Mucosa of descending colon (tissue), 3 donors: ENCODE data around the gene IL1A. TPM values are rescaled to one million over a fixed set of nuclear protein-coding genes. Genes with fewer than 3 reads are reported as not detected.

Source experiments
- ATAC-seq: fragments of 200-7000 bp; cut with Tn5 transposase; one replicate; pipeline ENCODE4 v1.9.1; 2020; ENCODE audit warnings: mild to moderate bottlenecking, moderate library complexity
- DNase-seq, 3 donors: peaks; one replicate each; pipeline ENCODE4 v3.0.0-alpha.2; 2020
- H3K36me3 ChIP-seq: fragments of 200-600 bp; one replicate; pipeline ENCODE4 v1.8.0; 2021; ENCODE audit warnings: low read depth, mild to moderate bottlenecking
- H3K4me1 ChIP-seq: fragments of 200-600 bp; one replicate; pipeline ENCODE4 v1.8.0; 2021; ENCODE audit warnings: low read depth, mild to moderate bottlenecking
- H3K4me3 ChIP-seq: fragments of 200-600 bp; one replicate; pipeline ENCODE4 v1.8.0; 2021; ENCODE audit warnings: mild to moderate bottlenecking
- H3K9me3 ChIP-seq: fragments of 200-600 bp; one replicate; pipeline ENCODE4 v1.8.0; 2021; ENCODE audit warnings: mild to moderate bottlenecking
- CTCF ChIP-seq: fragments of 200-600 bp; IDR thresholded peaks from one replicate; pipeline ENCODE4 v1.8.0; 2022; ENCODE audit warnings: antibody characterized with exemption, mild to moderate bottlenecking
- intact Hi-C, 2 donors: fragments of 100-400 bp; cut with DNase I in 1 of 2; cut with micrococcal nuclease in 1 of 2; formaldehyde crosslinking; loops; one replicate each; pipeline versions ENCODE4 v1.11.0 to v1.11.1; 2022; cut with DNase I, micrococcal nuclease
- total RNA-seq, 3 donors: library from RNA; stranded (reverse); fragmentation: NEBNext Ultra II Directional in 2 of 3; extraction: Animal tissue kit (Norgen Biotek cat#: 25700) in 2 of 3; gene quantifications; one replicate each; pipeline versions ENCODE4 v1.2.1 to v1.2.4, GENCODE V29; 2021 to 2023
- donor health status: DM: no; HTN: no; CAD: no; lungs with moderate emphysema.
- donor health status: DM: no; HTN: no; CAD: no.
- donor health status: DM: no; HTN: yes; CAD: no.

The IL1A gene
- total RNA-seq, 3 donors from 2014 or later, result not detected

GRCh38 chr2:112756207-112756606 is 28.1 kb downstream of the IL1A start:
- Histone ChIP-seq H3K4me3 (no peak overlapping the region), H3K4me1 (peaks cover 6% of the 10 kb centered on the region), H3K9me3 (no peaks in the 10 kb centered on the region), H3K36me3 (no peaks in the 10 kb centered on the region)
- ATAC-seq (no peak), DNase-seq (no peak)
- TF ChIP-seq CTCF, result no peak
- intact Hi-C loops, result no loop called here

DNA sequence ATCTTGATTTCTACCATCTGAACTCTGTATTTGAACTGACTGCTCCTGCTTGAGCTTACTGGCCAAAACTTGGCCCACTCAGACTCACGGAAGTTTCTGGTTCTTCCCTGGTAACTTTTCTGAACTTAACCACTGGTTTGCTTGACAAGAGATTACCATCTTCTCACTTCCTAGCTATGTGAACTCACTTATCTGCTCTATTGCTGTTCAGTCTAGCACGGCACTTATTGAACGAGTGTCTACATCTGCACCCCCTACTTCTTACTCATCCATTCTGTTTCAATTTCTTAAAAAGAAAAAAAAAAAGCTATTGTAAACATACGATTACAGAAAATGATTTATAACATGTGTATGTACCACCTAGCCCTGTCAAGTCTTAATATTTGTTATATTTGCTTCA is 28.8 kb downstream of the IL1A start:
- no peak overlapping the region for H3K4me3 ChIP-seq
- H3K36me3 ChIP-seq, result no peaks in the 10 kb centered on the region
- no peak for TF ChIP-seq CTCF
- peaks cover 6% of the 10 kb centered on the region for H3K4me1 ChIP-seq
- ATAC-seq (no peak), DNase-seq (no peak)
- intact Hi-C loops, result no loop called here
- no peaks in the 10 kb centered on the region for H3K9me3 ChIP-seq

DNA sequence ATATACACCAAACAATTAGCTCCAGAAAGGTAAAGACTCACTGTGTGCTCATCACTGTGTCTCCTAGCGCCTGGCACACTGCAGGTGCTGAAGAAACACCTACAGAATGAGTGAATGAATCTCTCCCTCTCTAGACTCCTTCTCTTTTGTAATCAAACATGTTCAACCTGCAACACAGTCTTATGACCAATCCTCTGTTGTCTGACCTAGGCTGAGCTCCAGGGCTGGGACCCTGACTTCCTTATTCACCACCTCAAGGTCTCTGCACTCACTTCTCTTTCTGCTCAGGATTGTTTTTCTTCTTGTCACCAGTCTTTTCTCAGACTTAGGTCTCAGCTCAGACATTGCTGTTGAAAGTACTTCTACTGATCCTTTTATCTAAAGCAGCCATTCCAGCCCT is 29.7 kb downstream of the IL1A start:
- ATAC-seq, result peak; percentile 18
- Histone ChIP-seq H3K4me3 (no peak overlapping the region), H3K4me1 (peaks cover 6% of the 10 kb centered on the region), H3K36me3 (no peaks in the 10 kb centered on the region), H3K9me3 (no peaks in the 10 kb centered on the region)
- intact Hi-C loops, result loop anchor here in 1 of 2 donors (5.0 kb wide), 1 partner anchor 188 kb away; no protein-coding TSS in a partner anchor
- no peak for TF ChIP-seq CTCF
- DNase-seq, result no peak

GRCh38 chr2:112752667-112753066 is 31.6 kb downstream of the IL1A start:
- no peak for TF ChIP-seq CTCF
- DNase-seq (no peak), ATAC-seq (no peak)
- no peak overlapping the region for H3K4me3 ChIP-seq
- H3K36me3 ChIP-seq, result no peaks in the 10 kb centered on the region
- intact Hi-C loops, result loop anchor here in 1 of 2 donors (5.0 kb wide), 1 partner anchor 190 kb away; no protein-coding TSS in a partner anchor
- peaks cover 6% of the 10 kb centered on the region for H3K4me1 ChIP-seq
- no peaks in the 10 kb centered on the region for H3K9me3 ChIP-seq

- DNase-seq (no peak), ATAC-seq (no peak)
- Histone ChIP-seq H3K4me3 (no peak overlapping the region), H3K4me1 (peaks cover 6% of the 10 kb centered on the region), H3K36me3 (no peaks in the 10 kb centered on the region), H3K9me3 (no peaks in the 10 kb centered on the region)
- intact Hi-C loops, result loop anchor here in 1 of 2 donors (5.0 kb wide), 1 partner anchor 191 kb away; no protein-coding TSS in a partner anchor
- no peak for TF ChIP-seq CTCF
Observed at GRCh38 chr2:112751451-112752197, 32.7 kb downstream of the IL1A start.
